CD4-positive, alpha-beta T cell (primary cell): Measurements from ENCODE around the gene LCE3C. TPM values are rescaled to one million over a fixed set of nuclear protein-coding genes. Genes with fewer than 3 reads are reported as not detected.

Experiments
- ATAC-seq: fragments of 200-7000 bp; cut with Tn5 transposase; one replicate; pipeline ENCODE4 v1.10.0; 2022; ENCODE audit warnings: mild to moderate bottlenecking; ENCODE audit not compliant: poor library complexity
- CTCF ChIA-PET: fragments of 350-600 bp; sonication (Branson Sonifier 250); formaldehyde crosslinking; loops from one replicate; lab custom pipeline; 2021; ENCODE audit warnings: antibody characterized with exemption, inconsistent platforms; lab: Charles Lee
- POLR2A ChIA-PET: fragments of 350-600 bp; sonication (Branson Sonifier 250); formaldehyde crosslinking; loops from one replicate; lab custom pipeline; 2021; ENCODE audit warnings: antibody characterized with exemption, inconsistent platforms; lab: Charles Lee
- DNase-seq, 14 experiments: peaks; one replicate each; pipeline ENCODE4 v3.0.0-alpha.2; 2013 to 2020; ENCODE audit warnings: mixed read lengths in 2 of 14
- H3K27ac ChIP-seq, 2 donors: one replicate each; pipeline versions ENCODE4 v1.5.1 to v1.7.0; 2013; ENCODE audit warnings: low read length in 2 of 2, low read depth in 1 of 2, mild to moderate bottlenecking in 1 of 2
- H3K27me3 ChIP-seq, 2 experiments: 1 replicate in 1 of 2; 2 replicates in 1 of 2; pipeline versions ENCODE4 v1.6.1 to v1.7.0; 2013; ENCODE audit warnings: low read length in 2 of 2, control low read depth in 1 of 2, mild to moderate bottlenecking in 1 of 2, moderate library complexity in 1 of 2; ENCODE audit not compliant: insufficient read depth in 2 of 2, control insufficient read depth in 1 of 2
- H3K36me3 ChIP-seq: one replicate; pipeline ENCODE4 v1.6.1; 2013; ENCODE audit warnings: low read length, control low read depth; ENCODE audit not compliant: insufficient read depth
- H3K4me1 ChIP-seq: one replicate; pipeline ENCODE4 v1.6.1; 2013; ENCODE audit warnings: low read length, control low read depth; ENCODE audit not compliant: insufficient read depth
- H3K4me3 ChIP-seq: one replicate; pipeline ENCODE4 v1.5.1; 2013; ENCODE audit warnings: mild to moderate bottlenecking, low read length, moderate library complexity
- H3K9me3 ChIP-seq, 2 experiments: 1 replicate in 1 of 2; 2 replicates in 1 of 2; pipeline versions ENCODE4 v1.6.1 to v1.7.0; 2013; ENCODE audit warnings: low read length in 2 of 2, mild to moderate bottlenecking in 2 of 2, control low read depth in 1 of 2, moderate library complexity in 1 of 2; ENCODE audit not compliant: control insufficient read depth in 1 of 2, insufficient read depth in 1 of 2
- H3K27ac Mint-ChIP-seq: one replicate; pipeline ENCODE4 v1.8.0; 2020; ENCODE audit warnings: mixed read lengths
- H3K27me3 Mint-ChIP-seq: one replicate; pipeline ENCODE4 v1.8.0; 2021; ENCODE audit warnings: mixed read lengths
- H3K36me3 Mint-ChIP-seq: one replicate; pipeline ENCODE4 v1.8.0; 2021; ENCODE audit warnings: low read depth, mixed read lengths
- H3K4me1 Mint-ChIP-seq: one replicate; pipeline ENCODE4 v1.8.0; 2021; ENCODE audit warnings: low read depth, mixed read lengths
- H3K4me3 Mint-ChIP-seq: one replicate; pipeline ENCODE4 v1.8.0; 2020; ENCODE audit warnings: mild to moderate bottlenecking, mixed read lengths
- H3K9me3 Mint-ChIP-seq: one replicate; pipeline ENCODE4 v1.8.0; 2020; ENCODE audit warnings: mixed read lengths
- CTCF ChIP-seq: fragments of 200-600 bp; IDR thresholded peaks from one replicate; pipeline ENCODE4 v1.8.0; 2022; ENCODE audit warnings: antibody characterized with exemption, mild to moderate bottlenecking
- intact Hi-C, 2 experiments: fragments of 100-400 bp; cut with DNase I in 1 of 2; cut with micrococcal nuclease in 1 of 2; formaldehyde crosslinking; loops; one replicate each; pipeline versions ENCODE4 v1.15.1 to v1.9.0; 2023 to 2025; cut with DNase I, micrococcal nuclease
- polyA plus RNA-seq, 2 donors: library from polyadenylated mRNA; unstranded; fragments of 120-200 nt; gene quantifications; one replicate each; pipeline ENCODE4 v1.2.1, GENCODE V29; 2013
- total RNA-seq, 174 experiments: library from RNA in 2 of 174; stranded (reverse) in 2 of 174; gene quantifications; one replicate each; pipeline ENCODE4 v1.2.3 and lab custom pipeline; 2021 to 2026

The LCE3C gene, protein sequence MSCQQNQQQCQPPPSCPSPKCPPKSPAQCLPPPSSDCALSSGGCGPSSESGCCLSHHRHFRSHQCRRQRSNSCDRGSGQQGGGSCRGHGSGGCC
- total RNA-seq (not detected), total RNA-seq (lab: John Stamatoyannopoulos, UW) (0 reads per million in 172 experiments)
- polyA plus RNA-seq (2013, experiment 1 of 2), result not detected
- polyA plus RNA-seq (2013, experiment 2 of 2), result not detected

DNA sequence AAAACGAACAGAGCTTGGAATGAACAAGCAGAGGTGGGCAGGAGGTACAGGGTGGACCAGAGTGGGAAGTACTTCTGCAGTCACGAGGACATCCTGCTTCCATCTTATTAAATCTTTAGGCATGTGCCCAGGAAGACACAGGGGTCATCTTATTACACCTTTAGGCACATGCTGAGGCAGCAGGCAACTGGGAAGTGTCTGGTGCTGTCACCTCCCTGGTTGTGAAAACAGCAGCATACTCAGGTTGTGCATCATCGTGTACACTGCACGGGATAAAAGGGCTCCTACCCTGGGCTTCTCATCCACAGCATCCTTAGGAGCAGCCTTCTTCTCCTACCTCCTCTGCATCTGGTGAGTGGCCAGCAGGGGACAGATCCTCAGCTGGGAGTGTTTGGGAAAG is at the start of gene LCE3C:
Gene LCE3C (plus strand): TSS at position 301 of the 400 bp plus-strand sequence. CDS start 498 bp downstream, outside the sequence.
- CTCF ChIA-PET, result no interaction called here
- Mint-ChIP-seq H3K27ac (no peak within 1 kb of the TSS), H3K9me3 (no peaks in the 10 kb centered on the region)

DNA sequence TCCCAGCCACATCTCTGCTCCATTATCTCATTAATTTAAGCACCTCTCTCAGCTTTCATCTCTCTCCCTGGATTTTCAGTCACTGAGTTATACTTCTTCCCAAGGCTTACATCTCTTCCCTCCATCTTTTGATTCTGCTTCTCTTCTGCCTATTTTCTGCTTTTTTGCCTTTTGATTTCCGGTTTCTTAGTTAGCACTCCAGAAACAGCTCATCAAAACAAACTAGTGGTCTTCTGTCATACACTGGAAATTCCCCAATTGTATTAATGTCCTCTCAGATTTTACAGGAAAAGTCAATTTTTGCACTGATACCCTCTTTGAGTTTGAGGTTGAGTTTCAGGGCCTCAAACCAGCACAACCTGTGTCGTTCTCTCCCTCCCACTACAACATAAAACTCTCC is 34.9 kb upstream of the LCE3C start:
- ChIA-PET POLR2A (no interaction called here), CTCF (no interaction called here)
- Mint-ChIP-seq H3K9me3 (no peaks in the 10 kb centered on the region), H3K27ac (no peak overlapping the region), H3K36me3 (no peaks in the 10 kb centered on the region), H3K4me1 (no peaks in the 10 kb centered on the region), H3K4me3 (no peak overlapping the region), H3K27me3 (peaks cover 10% of the 10 kb centered on the region)
- Histone ChIP-seq H3K36me3 (no peaks in the 10 kb centered on the region), H3K4me1 (no peaks in the 10 kb centered on the region), H3K4me3 (no peak overlapping the region), H3K9me3 (peaks cover 0 to 9% of the 10 kb centered on the region in 2 experiments), H3K27me3 (no peaks in the 10 kb centered on the region), H3K27ac (no peak overlapping the region)
- no peak for TF ChIP-seq CTCF
- intact Hi-C loops, result no loop called here
- no peak for DNase-seq
- ATAC-seq, result no peak

More for the DNA sequence above, at the start of gene LCE3C:
- Mint-ChIP-seq H3K36me3 (no peaks in the 10 kb centered on the region), H3K27me3 (no peaks in the 10 kb centered on the region), H3K4me1 (no peaks in the 10 kb centered on the region), H3K4me3 (no peak within 1 kb of the TSS)
- ATAC-seq (no peak), DNase-seq (no peak)
- H3K9me3 ChIP-seq, result no peaks in the 10 kb centered on the region
- no peaks in the 10 kb centered on the region for H3K4me1 ChIP-seq
- TF ChIP-seq CTCF, result no peak
- H3K27me3 ChIP-seq, result peaks cover 0 to 7% of the 10 kb centered on the region in 2 experiments
- no peak within 1 kb of the TSS for H3K4me3 ChIP-seq
- no peak within 1 kb of the TSS for H3K27ac ChIP-seq
- intact Hi-C loops, result no loop called here
- POLR2A ChIA-PET, result no interaction called here
- H3K36me3 ChIP-seq, result no peaks in the 10 kb centered on the region

DNA sequence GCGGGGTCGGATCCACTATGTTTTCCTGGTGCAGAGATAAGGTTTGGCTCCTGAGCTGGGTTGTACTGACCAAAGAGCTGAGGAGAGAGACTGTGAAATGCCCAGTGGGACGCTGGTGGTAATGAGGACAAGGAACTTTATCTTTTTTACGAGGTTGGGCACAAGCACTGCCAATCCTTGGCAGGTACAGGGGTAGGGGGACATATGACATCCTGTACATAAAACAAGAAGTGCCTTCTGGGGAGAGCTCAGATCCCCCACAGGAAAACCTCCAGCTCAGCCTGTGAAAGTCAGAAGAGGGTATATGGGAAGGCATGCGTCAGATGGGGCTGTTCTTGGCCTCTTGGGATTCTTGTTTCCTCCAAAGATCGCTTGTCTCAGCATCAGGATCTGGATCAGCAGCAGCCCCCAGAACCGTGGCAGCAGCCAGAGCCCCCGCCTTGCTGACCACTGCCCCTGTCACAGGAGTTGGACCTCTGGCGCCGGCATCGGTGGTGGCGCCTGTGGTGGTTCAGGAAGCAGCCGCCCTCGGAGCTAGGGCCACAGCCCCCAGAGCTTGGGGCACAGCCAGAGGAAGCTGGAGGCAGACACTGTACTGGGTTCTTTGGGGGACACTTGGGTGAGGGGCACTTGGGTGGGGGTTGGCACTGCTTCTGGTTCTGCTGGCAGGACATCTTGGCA is 34.4 kb upstream of the LCE3C start:
- intact Hi-C loops, result no loop called here
- H3K4me3 Mint-ChIP-seq, result no peak overlapping the region
- CTCF ChIA-PET, result no interaction called here
- Histone ChIP-seq H3K4me3 (no peak overlapping the region), H3K27ac (no peak overlapping the region), H3K27me3 (no peaks in the 10 kb centered on the region), H3K36me3 (no peaks in the 10 kb centered on the region), H3K9me3 (peaks cover 0 to 15% of the 10 kb centered on the region in 2 experiments), H3K4me1 (no peaks in the 10 kb centered on the region)
- POLR2A ChIA-PET, result no interaction called here
- no peak for ATAC-seq
- no peak for DNase-seq
- no peaks in the 10 kb centered on the region for H3K36me3 Mint-ChIP-seq
- peaks cover 11% of the 10 kb centered on the region for H3K27me3 Mint-ChIP-seq
- H3K4me1 Mint-ChIP-seq, result no peaks in the 10 kb centered on the region
- H3K27ac Mint-ChIP-seq, result no peak overlapping the region
- no peaks in the 10 kb centered on the region for H3K9me3 Mint-ChIP-seq
- no peak for TF ChIP-seq CTCF
